ENCODE data around the gene AMPD2.

AMPD2 gene

DNA sequence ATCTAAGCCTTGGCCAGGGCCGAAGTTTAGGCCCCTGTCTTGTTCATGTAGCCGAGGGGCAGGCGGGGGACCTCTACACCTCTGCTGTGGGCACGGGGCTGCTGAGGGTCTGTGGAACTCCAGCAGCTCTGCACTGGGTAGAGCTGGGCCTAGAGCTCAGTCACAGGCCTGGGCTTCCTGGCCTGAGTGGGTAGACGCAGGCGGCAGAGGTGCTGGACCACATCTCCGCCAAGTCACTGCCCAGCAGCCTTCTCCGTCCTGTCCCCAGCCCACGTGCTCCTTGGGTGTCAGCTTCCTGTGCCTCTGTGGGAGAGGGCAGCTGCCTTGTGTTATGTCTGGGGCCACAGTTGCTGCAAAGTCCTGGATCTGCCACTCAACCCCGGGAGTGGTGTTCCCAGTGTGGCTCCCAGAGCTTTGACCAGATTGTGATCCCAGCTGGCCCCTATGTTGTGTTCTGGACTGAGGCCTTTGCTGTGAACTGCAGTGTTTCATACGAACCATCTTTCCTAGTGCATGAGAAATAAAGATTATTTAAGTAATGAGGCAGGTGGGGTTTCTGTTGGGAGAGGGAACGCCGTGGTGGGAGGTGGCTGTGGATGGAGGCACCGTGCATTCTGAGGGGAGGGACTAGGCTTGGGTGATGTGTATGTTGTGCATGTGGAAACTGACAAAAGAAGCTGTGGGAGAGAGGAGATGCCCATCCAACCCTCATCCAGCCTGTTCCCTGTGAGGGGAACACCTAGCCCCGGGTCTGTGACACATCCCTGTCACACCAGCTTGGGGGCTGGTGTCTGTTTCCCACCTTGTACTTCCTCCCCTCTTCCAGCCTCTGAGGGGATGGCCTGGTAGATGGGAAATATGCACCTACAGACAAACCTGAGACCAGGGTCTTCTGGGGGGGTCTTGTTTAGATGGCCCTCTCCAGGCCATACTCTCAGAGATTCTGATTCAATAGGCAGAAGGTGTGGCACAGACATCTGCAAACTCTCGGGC is 12.2 kb downstream of the AMPD2 start:
- DNase-seq = no peak

DNA sequence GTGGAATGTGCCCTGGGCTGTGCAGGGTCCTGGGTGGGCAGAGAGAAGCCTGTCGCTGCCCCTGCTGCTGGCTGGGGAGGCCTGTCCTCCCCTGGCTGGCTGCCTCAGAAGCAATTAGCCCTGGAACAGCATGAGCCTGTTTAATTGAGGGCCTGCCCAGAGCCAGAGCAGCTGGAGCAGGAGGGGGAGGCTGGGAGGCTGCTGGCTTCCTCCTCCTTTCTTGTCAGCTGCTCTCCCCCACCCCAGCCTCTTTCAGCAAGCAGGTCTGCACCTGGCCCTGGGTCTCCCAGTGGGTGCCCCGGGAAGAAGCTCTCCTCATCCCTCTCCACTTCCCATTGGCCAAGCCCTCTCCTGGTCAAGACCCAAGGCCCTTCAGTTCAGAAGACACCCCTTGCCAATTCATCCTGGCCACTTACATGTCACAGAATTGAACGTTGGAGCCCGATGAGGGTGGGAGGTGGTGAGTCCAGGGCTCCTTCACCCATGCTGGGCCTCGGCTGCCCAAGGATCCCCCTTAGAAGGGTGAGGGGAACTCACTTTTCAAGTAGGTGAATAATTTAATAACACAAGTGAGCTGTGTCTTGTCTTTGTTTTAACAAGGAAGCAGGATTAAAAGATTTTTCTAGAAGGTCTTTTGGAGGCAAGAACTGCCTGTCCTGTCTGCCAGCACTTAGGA is 13.2 kb downstream of the AMPD2 start:
- no peak for DNase-seq

DNA sequence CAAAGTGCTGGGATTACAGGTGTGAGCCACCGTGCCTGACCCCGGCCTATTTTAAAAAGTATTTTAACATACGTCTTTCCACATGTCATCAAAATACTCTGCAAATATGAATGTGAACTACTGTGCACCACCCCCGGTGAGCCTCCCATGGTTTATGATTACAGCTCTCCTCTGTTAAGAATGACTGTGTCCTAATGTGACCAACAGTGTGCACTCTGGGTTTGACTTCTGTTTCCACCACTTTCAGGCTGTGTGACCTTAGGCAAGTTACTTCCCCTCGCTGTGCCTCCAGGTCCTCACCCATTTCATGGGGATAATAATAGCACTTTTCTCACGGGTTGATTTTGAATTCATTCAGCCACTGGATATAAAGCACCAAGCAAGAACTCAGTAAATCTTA is 14.7 kb downstream of the AMPD2 start:
- DNase-seq = no peak

DNA sequence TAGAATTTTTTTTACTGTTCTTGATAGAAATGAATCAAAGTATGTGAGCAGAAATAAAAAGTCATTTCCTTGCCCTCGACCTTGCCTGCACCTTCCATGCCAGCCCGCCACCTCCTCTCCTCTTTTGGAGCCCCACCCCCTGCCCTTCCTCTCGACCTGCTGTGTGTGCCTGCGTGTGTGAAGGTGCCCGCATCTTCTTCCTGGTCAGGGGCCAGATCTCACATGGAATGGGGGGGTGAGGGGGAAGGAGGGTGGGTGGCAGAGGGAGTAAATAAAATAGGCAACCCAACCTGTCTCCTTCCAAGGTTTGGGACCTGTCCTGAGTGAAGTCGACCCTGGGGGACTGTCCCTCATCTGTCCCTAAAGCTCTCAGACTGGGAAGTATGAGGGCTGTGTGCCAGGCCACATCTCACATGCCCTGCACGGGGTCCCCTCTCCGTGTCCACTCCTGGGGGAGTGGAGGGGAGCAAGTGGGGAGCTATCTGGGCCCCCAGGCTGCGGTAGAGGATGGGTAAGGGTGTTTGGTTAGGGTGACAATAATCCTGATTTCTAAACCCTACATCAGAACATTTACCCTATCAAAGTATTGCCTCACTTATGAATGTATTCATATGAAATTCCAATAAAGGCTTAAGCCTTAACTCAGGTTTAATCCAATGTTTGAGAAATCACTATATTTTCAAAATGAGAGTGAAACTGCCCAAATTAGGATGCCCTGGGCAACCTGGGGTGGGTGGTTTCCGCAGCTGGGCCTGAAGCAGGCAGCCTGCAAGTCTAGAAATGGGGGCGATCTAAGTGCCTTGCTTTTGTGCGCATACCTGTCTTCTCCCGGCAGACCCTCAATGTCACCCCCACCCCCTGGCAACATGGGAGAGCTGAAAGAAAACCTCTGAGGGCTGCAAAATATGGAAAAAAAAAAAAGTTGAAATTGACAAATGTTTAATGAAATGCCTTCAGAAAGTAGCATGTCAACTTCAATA is 15.4 kb downstream of the AMPD2 start:
- no peak for DNase-seq

DNA sequence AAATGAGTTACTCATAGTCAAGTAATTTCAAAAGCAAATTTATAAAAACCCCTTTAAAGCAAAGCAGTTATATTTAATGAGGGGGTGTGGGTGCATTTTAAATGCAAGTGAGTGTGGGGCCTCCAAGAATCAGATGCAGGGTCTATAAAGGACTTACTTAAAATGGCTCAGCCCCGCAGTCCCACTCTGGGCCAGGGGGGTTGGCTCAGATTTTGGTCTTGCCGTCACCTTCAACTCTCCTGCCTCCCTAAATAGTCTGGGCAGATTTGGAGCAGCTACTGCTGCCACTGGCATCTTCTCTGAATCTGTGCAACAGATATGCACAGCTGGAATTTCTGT is 16.2 kb downstream of the AMPD2 start:
- no peak for DNase-seq

DNA sequence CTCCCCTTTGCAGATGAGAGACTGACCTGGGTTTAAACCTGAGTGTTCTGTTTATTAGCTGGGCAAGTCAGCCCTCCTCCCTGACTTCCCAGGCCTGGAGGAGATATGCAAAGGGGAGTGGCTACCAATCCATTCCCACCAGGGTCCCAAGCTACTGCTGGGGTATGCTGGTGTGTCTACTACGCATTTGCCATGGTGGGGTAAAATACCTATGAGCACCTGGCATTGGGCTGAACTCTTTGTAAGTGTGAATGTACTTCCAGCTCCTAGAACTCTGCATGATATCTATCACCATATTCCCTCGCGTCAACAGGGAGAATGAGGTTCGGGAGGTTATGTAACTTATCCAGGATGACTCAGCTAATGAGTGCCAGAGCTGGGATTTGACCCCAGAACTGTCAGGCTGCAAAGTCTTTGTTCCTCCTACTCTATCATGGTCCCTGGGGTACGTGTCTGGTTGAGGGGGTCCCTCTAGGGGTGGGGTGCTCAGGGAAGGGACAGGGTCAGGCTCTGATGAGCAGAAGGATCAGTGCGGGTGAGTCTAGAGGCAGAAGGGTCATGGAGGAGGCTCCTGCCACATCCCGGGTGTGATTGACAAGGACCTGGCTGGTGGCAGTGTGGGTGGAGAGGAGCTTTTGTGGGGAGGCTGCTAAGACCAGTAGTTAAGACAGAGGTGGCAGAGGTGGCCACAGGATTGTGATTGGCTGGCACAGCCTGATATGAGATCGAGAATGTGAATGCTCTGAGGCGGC is 16.7 kb downstream of the AMPD2 start:
- DNase-seq = no peak

DNA sequence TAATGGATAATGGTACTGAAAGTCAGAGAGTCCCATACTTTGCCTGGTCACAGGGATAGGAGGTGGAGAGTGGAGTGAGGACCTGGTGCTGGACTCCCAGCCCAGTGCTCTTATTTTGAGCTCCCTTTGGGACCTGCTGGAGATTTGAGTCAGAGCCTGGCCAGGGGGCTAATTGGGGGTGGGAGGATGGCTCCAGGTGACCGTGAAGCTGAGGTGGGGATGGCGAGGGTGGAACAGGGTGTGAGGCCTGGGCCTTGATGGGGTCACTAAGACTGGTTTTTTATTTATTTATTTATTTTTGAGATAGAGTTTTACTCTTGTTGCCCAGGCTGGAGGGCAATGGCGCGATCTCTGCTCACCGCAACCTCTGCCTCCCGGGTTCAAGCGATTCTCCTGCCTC is 17.8 kb downstream of the AMPD2 start:
- no peak for DNase-seq

DNA sequence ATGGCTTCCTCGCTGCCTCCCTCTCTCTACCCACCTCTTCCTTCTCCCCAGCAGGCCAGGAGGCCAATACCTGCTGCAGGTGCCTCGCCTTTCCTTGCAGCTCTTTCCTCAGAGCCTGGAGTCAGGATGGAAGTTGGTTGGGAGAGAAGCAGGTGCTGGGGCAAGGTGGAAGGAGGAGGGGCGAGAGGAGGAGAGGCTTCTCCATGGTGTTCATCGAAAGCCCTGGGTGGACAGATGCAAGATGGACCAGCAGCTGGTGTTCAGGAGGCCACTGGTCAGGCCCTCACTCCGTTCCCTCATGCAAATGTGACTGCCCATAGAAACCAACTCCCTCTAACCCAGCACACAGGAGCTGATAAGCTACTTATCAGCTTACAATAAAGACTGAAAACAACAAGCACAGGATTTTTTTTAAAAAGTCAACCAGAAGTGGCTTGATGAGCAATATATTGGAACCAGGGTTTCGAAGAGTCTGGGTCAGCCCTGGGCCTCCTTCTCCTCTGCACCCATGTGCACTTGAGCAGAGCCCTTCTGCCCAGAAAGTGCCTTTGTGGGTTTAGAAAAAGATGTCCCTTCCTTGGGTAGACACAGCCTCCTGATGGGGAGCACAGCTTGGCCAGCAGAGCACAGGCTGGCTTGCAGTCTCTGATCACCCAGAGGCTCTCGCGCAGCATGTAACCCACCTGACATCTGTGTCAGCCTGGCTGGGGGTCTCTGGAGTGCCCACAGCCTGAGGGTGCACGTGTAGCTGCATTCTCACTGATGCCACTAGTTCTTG is 19.6 kb downstream of the AMPD2 start:
- DNase-seq = no peak

DNA sequence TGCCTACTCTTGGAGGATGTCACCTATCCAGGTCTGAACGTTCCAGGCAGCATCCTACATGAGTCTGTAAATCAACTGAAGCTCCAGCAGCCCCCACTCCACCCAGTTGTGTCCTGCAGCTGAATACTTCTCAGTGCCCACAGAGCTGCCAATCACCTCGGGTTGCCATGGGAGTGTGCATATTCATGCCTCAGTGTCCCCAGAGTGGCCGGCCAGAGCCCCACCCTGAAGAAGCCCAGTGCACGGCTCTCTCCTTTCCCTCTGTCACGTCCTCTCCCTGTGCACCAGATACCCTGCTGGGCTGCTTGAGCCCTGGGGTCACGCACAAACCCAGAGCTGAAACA is 20.2 kb downstream of the AMPD2 start:
- no peak for DNase-seq

DNA sequence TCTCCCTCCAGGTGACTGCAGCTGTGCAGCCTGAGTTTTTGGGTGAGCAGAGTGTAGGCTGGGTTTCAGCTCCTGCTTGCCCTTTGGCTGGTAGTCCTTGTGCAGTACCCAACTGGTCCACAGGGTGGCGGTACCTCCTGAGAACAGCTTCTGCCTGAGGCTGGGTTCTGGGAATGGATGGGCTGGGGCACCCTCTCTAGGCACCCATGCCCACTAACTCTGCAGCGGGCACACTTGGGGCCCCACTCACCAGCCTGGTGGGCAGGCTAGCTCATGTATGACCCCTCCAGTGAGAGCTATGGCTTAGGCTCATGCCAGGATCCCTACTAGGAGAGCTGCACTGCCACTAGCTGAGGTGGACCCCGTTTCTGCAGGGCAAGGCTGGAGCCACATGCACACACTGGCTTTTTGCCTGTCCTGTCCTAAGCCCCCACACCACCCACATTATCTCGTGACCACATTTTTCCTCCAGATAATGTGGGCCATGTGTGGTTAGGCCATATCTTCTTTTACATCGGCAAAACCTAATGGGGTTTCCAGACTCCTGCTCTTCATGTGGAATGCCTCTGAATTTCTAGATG is 20.7 kb downstream of the AMPD2 start:
- peak; percentile 89 for DNase-seq

DNA sequence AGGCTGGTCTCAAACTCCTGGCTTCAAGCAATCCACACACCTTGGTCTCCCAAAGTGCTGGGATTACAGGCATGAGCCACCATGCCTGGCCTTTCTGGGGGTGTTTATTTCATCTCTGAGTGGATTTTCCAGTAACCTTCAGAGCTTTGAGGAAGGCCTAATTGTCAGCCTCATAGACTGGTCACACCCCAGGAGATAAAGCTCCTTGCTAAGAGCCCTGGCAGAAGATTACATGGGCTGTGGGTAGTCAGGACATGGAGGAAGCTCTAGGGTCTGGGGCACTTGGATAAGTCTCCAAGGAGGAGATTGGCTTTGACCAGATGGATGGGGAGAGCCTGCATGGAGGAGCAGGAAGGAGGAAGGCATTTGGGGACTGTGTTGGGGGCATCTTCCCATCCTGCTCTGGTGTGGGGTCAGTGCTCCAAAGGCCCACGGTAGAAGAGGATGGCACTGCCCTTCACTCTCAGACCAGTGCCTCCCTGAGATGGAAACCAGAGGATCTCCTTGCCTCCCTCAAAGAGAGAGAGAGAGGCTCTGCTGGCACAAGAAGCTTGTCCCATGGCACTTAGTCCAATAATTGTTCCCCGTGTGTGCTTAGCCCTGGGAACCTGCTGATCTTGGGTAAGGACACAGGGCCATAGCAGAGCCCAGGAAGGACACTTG is 21.6 kb downstream of the AMPD2 start:
- no peak for DNase-seq

DNA sequence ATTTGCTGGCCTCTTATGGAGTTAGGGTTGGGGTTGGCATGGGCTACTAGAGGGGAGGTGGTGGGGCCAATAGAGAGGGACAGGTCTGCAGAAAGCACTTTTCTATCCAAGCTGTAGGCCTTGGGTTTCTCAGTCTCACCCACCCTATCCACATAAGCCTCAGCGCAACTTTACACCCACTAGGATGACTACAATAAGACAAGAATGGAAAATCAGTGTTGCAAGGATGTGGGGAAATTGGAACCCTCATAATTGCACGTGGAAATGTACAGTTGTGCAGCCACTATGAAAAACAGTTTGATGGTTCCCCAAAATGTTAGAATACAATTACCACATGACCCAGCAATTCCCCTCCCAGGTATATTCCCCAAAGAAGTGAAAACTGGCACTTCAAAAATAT is 22.2 kb downstream of the AMPD2 start:
- no peak for DNase-seq

DNA sequence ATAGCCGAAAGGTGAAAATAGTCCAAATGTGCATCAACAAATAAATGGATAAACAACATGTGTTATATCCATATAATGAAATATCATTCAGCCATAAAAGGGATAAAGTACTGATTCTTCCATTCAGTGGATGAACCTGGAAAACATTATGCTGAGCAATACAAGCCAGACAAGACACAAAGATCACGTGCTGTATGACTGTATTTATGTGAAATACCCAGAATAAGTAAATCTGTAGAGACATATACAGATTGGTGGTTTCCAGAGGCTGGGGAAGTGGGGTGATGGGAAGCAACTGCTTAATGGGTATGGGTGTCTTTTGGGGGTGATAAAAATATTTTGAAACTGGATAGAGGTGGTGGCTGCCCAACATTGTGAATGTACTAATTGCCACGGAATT is 23.0 kb downstream of the AMPD2 start:
- DNase-seq = no peak

DNA sequence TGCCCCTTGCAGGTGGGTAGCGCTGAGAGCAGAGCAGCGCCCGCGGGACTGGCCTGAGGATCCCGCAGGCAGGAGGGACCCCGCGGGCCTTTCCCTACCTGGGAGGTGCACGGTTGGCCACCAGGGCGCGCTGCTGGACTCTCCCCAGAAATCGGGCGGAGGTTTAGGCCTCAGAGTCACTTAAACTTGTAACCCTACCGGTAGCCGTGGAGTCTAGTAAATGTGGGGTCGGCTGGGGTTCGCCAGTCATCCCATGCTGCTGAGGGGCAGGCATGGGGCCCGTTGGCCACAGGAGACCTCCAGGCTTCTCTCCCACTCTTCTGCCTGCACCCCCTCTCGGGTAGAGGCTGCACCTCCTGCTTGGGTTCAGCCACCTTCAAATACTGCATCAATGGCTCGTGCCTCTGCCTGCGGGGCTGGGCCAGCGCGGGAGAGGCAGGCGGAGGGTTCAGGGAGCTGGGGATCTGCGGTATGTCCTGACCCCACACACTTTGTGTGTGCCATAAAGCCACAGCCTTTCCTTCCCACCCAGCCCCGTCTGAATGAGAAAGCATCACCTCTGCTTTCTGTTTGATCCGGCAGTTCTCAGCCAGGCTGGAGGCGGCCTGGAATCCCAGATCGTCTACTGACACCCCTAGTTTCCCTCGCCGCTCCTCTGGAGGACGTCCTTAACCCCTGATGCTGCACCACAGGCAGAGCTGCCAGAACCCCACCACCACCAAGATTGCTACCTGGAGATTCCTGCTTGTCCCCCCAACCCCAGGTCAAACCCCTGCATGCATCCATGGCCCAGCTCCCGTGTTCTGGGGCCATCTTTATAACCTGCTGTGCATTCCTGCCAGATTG is 24.0 kb downstream of the AMPD2 start:
- peak; percentile 80 for DNase-seq

DNA sequence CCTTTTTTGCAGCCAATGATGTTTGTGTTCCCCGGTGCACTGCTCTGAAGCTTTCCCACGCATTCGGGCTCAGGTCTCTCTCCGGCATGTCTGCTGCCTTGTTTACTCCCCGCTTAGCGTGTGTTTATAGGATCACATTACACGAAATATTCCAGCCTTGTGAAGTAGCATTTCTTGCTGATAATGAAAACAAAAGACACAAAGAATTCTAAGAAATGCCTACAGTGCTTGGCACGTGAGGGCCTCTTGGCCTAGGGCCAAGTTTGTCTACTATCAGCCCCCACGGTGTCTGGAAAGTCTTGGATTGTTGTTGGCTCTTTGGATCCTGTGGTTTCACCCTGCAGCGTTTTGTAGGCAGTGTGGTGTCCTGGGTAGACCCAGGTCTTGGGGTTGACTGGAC is 25.0 kb downstream of the AMPD2 start:
- DNase-seq = no peak

DNA sequence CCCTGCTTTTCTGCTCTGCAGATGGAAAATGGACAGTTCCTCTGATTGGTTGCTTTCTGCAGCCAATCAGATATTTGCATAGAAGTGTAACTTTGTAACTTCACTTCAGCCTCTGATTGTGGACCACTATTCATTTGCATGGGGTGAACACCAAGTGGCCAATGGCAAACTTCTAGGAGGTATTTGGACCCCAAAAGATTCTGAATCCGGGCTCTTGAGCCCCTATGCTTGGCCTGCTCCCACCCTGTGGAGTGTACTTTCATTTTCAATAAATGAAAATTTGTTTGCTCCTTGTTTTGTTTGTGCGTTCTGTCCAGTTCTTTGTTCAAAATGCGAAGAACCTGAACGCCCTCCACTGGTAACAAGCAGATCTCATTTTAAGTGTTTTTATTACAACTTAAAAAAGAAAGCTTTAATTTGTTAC is 29.9 kb downstream of the AMPD2 start:
- DNase-seq = no peak

DNA sequence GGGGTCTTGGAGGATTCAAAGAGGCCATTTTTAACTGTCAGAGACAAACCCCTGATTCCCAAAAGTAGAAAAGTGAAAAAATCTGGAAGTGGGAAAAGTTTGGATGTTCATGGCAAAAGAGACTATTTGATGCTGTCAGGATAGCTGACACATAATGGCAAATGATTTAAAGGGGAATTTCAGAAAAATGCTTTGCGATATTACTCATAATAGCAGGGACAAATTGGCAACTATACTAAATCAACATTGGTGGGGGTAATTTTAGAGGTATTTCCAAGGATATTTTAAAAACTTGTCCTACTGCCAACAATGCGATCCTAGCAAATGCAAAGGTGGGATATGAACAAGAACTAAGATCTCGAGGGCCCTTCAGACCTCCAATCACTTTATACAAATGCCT is 31.0 kb downstream of the AMPD2 start:
- no peak for DNase-seq

DNA sequence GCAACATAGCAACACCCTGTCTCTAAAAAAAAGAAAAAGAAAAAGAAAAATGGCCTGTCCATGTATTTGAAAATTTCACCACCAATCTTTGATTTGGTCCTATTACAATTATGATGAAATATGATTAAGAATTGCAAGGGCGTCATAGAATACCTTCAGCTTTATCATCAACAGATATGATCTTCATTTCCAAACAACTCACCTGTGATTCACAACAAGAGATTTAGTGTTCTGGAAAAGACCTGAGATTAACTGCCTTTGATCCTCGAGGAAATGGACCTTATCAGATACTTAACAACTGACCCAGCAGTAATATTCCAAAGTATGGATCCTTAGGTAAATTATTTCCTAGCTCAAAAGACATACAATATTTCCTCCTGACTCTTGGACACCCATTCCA is 32.8 kb downstream of the AMPD2 start:
- DNase-seq = no peak

DNA sequence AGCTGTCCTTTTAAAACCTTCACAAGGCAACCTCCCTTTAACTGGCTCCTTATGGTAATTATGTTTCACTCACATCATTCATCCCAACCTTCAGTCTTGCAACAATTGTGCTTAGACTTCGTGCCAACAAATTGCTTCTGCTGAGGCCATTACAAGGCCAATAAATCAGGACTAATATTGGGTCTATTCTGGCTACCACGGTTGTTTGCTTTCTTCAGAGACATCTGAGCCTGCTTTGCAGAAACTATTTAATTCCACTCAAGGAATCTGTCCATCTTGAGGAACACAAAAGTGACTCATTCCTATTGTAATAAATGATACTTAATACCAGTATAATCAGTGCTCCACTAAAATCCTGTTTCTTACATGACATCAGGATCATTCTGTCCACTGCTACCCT is 33.7 kb downstream of the AMPD2 start:
- DNase-seq = no peak

DNA sequence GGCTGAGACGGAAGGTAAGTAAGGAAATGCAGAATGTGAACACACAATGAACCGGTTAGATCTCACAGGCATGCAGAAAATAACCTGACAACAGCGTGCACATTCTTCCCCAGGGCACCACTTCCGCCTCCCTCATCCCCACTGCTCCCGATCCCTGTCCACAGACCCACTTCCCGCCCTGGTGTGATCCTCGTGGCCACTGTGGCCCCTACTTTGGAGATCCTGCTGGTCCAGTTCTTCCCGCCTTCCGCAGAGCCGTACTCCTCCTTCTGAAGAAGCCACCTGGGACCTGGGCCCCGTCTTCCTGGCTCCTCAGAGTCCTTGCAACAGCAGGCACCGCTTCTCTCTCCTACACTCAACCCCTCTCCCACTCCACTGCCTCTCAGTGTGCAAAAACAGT is 34.9 kb downstream of the AMPD2 start:
- DNase-seq = no peak
